GM19468 (cell line): ENCODE results near the gene MMEL1.

Source experiments
- ATAC-seq: cut with Tn5 transposase; IDR thresholded peaks from one replicate; pipeline ENCODE4 v1.9.1; 2021; ENCODE audit warnings: mild to moderate bottlenecking, moderate library complexity, moderate number of reproducible peaks; ENCODE audit not compliant: unreplicated experiment; ENCODE audit errors: extremely low read depth

The MMEL1 gene

GRCh38 chr1:2606396-2606880, 26.4 kb downstream of the MMEL1 start:
- no peak for ATAC-seq

DNA sequence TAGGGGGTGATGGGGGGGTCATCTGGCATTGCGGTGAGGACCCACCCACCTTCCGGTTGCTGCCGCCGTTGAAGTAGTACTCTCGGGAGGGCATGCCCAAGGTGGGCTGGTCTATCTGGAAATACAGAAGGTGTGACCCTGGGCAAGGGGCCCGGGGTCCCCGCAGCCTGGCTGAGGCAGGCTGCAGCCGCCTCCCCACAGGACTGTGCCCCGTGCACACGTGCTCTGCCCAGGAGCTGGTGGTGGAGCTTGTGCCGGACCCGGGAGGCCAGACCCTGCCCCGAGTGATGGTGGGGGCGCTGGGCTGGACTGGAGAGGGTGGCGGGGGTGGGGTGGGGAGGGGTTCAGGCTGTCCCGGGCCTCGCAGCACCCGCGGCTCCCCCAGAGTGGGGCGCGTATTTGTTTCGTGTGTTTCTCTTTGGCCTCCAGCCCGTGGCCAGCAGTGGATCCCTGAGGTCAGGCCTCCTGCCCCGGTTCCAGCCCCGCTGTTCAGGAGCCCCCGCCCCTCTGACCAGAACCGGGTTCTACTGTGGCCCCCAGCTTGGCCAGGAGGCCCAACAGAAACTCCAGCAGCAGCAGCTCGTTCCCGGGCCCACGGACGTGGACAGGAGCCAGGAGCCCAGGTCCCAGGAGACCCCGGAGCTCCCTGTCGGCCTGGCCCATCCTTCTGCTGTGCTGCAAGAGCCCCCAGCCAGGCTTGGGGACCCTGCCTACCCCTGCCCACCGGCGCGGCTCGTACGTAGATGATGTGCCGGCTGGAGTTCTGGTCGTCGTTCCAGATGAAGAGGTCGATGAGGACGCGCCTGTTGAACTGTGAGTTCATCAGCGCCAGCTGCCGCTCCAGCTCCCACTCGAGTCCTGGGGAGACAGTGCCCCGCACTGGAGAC, 27.1 kb downstream of the MMEL1 start:
- no peak for ATAC-seq

DNA sequence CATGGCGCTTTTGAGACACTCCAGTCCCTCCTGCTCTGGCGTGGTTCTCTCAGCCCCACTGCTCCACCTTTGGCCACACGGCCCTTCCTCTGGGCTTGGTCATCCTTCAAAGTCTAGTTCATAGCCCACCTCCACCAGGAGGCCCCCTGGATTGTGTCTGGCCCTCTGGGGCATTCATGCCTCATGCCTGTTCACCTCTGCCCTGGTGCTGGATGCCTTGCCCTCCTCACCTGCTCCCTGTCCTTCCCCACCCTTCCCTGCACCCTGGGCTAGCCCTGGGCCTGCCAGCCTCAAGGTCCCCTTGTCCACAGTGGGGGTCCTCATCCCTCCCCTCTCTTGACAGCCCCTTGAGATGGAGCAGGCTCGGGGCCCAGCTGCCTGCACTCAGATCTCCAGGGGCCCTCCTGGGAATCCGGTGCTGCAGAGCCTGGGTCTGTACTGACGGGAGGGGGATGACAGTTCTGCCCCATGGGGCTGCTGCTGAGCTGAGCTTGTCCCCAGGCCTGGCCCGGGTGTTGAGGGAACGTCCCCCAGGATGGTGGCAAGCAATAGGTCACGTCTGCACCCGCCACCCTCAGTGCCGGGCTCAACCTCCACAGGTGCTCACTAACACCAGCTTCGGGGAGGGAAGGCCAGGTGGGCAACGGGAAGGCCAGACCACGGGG, 27.8 kb downstream of the MMEL1 start:
- ATAC-seq = no peak

- no peak for ATAC-seq
These were observed 28.5 kb downstream of the MMEL1 start for GRCh38 chr1:2604156-2604843.

GRCh38 chr1:2603521-2604155, 29.2 kb downstream of the MMEL1 start:
- no peak for ATAC-seq

GRCh38 chr1:2602866-2603520, 29.8 kb downstream of the MMEL1 start:
- no peak for ATAC-seq

DNA sequence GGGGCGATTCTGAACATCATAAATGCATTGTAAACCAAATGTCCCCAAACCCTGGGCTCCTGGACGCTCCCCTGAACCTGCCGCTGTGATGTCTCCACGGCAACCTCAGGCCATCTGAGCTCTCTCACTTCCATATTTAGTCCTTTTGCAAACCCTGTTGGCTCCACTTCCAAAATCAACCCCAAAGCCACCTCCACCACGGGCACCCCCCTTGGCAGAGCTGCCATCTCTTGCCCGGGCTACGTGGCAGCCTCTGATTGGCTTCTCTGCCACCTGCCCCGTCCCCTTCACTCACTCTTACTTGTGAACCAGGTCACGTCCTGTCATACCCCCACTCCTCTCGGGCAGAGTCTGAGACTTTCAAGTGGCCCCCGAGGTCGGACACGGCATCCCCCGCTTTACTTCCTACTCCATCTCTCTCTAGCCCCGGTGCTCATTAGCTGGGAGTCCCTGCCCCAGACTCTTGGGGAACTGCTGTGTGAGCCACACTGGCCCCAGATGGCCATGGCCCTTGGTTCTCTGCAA, 30.4 kb downstream of the MMEL1 start:
- ATAC-seq = no peak

- no peak for ATAC-seq
These were observed 31.0 kb downstream of the MMEL1 start for GRCh38 chr1:2601721-2602303.

DNA sequence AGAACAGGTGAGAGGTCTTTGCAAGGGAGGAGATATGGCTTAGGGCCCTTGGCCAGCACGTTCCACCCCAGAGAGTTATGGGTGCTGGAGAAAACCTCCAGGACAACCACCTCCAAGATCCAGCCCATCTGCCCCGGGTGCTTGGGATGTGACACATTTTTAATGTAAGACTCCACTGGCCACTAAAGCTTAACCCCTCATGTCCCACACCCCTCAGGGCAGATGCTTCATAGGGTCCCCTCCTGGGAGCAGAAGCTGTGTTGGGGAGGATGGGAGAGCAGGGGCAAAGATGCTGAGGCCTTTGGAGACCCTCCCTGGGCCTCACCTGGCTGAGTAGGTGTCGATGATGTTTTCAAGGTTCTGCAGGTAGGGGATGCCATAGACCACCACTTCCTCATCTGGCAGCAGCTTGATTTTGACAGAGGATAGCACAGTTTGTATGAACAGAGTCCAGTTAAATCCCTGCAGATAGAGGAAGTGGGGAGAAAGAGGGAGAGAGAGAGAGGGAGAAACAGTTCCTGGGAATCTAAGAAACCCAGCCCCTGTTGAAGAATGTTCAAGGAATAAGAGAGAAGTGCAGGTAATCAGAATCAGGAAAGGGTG, 34.4 kb downstream of the MMEL1 start:
- ATAC-seq = no peak

DNA sequence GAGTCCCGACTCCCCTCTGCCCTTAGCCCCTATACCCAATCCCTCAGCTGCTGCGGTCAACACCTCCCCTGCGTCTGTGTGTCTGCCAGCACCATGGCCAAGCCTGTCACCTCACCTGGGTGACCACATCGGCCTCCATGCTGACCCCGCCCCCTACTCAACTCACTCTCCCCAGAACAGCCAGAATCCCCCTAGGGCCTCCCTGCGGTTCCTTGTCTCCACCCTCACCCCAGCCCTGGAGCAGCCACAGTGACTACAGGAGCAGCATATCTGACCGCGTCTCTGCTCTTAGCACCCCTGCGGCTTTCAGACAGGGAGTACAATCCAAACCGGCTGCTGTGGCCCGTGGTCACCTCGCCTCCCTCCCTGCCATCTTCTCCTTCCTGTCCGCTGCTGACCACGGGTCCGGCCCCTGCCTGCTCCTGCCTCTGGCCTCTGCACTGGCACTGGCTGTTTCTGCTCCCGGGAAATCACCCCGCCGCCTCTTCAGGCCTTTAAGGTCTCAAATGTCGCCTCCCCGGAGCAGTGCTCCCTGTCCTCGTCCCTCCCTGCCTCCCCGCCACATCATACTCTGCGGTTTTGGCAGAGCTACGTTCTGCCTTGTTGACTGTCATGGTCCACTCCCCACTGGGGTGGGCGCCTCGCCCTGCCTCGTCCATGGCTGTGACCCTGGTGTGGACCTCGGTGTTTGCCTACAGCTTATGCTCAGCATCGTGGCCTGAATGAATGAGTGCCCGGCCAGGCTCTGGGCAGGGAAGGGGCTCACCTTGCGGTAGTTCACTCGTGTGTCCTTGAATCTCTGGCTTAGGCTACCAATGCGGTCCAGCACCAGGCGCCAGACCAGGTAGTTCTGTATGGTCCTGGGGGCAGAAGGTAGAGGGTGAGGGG, 35.1 kb downstream of the MMEL1 start:
- ATAC-seq = no peak

DNA sequence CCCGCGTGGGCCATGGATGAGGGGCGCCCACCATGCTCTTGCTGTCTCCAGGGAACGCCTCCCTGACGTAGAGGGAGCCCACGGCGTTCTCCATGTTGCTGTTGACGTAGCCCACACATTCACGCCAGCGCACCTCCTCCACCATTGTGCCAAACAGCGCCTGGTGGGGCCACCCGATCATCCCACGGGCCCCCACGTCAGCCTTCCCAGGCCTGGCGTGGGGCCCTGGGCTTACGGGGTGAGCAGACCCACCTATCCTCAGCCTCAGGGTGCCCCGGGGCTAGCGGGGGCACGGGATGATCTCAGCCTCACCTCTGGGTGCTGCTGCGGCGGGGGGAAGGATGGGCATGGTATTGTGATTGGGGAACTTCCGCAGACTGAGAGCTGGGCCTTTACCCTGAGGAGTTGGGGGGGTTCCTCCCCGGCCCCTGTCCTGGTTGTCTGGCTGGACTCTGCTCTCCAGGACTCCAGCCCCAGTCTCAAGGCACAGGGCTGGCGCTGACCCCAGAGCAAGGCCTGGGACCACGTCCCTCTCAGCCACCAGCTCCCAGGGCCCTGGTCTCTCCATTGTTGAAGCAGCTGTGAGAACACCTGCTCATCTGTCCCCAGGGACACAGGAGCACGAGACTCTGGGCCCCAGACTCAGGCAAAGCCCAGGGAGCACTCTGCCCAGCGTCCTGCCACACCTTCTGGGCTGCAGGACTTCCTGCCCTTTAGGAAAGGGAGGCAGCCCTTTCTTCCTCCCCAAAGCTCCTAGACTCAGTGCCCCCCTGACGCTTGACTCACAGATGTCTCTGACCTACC, 36.1 kb downstream of the MMEL1 start:
- ATAC-seq = no peak

DNA sequence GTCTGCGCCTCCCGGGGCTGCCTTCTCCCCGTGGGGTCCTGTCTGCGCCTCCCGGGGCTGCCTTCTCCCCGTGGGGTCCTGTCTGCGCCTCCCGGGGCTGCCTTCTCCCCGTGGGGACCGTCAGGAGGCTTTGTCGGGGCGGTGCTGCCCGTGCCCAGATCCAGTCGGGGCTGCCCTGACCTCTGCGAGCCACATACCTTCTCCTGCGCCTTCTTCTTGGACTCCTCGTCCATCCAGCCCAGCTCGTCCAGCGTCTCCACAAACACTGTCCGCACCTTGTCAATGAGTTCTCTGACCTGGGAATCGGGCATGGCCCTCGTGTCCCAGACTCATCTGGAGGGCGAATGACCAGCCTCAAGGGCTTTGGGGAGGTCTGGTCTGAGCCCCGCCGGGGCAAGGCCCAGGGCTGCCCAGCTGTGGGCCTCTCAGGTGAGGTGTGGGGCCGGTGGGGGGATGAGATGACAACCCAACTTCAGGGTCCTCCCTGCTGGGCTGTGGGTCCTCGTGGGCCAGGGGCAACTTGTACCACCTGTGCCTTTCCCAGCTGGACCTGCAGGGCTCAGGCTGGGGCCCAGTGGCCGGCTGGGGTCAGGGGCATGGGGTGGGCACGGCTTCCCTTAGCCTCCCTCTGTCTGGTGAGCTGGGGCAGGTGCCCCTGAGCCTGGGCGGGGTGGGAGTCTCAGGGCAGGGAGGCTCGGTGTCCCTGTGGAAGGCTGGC, 36.8 kb downstream of the MMEL1 start:
- ATAC-seq = no peak

- ATAC-seq = no peak
These were observed 37.5 kb downstream of the MMEL1 start for GRCh38 chr1:2595261-2595811.

- ATAC-seq = no peak
These were observed 38.1 kb downstream of the MMEL1 start for GRCh38 chr1:2594641-2595131.

DNA sequence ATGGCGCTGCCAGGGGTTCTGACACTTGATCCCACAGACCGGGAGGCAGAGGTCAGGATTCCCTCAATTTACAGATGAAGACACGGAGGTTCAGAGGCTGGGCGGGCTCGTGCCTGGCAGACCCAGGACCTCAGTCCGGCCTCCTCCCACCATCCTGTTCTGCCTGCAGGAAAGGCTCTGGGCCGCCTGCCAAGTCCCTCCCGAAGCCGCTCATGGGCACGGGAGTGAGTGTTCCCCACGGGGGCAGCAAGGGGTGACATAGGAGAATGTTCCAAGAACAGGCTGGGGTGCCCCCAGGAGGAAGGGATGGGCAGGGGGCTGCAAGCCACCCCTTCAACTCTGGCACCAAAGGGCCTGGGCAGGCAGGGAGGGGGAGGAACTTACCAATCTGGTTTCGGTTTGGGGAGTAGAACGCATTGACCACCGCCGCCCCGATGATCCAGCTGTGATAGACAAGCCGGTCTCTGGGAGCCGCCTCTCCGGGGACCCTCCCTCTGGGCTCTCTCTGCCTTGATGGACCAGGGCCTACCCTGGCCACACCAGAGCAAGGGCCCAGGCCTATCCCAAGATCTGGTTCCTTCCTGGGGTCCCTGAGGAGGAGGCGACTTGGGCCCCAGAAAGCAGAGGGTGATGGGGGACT, 38.7 kb downstream of the MMEL1 start:
- no peak for ATAC-seq
